KOPT-K1 (cell line): Measurements from ENCODE around the gene SCML1.

ENCODE experiments used
- H3K27ac ChIP-seq: fragments of 200-600 bp; sonication (generic); 2 replicates; pipeline ENCODE4 v1.5.1; 2016; ENCODE audit warnings: antibody characterized with exemption, mild to moderate bottlenecking, low read depth, low read length; ENCODE audit not compliant: poor library complexity, severe bottlenecking
- H3K36me3 ChIP-seq: fragments of 200-600 bp; sonication (generic); 2 replicates; pipeline ENCODE4 v1.5.1; 2017; ENCODE audit warnings: antibody characterized with exemption, mild to moderate bottlenecking, low read length, moderate library complexity; ENCODE audit not compliant: insufficient read depth
- H3K9me3 ChIP-seq: fragments of 200-600 bp; sonication (generic); 2 replicates; pipeline ENCODE4 v1.5.1; 2017; ENCODE audit warnings: antibody characterized with exemption, low read length, mild to moderate bottlenecking; ENCODE audit not compliant: insufficient read depth, poor library complexity, severe bottlenecking

Gene SCML1

DNA sequence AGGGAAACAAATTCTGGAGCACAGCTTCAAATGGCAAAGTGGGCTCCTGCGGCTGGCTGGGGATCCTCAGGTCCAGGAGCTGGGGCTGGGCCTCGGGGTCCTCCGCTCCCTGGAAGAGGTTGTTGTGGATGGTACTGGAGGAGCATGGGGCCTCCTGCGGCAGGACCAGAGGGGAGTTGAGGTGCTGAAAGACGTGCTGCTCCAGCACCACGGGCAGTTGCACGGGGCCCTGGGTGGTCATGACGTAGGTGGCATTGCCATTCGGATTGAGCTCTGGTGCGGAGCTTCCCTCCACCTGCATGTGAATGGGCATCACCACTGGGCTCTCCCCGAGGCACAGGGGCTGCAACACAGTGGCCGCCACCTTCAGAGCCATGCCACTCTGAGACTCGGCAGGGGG is 64.1 kb downstream of the SCML1 start:
- Histone ChIP-seq H3K36me3 (no peaks in the 10 kb centered on the region), H3K9me3 (no peaks in the 10 kb centered on the region)

DNA sequence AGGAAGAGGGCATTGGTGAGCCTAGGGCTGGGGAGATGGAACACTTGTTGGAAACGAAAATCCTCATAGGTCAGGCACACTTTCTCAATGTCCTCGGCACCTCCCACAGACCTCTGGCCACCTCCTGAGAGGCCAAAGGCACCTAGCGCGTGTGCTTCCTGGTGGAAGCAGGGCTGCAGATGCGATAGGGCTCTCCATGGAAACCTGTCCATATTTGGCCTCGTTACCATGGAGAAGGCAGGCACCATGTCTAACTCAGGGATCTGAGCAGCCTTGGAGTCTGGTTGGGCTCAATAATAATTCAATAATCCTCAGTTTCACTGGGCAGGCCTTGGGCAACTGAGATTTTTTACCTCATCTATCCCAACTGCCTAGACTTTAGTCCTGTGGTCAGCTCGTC is 65.5 kb downstream of the SCML1 start:
- Histone ChIP-seq H3K9me3 (no peaks in the 10 kb centered on the region), H3K36me3 (no peaks in the 10 kb centered on the region), H3K27ac (no peak overlapping the region)

More for the DNA sequence above, 64.1 kb downstream of the SCML1 start:
- no peak overlapping the region for H3K27ac ChIP-seq

DNA sequence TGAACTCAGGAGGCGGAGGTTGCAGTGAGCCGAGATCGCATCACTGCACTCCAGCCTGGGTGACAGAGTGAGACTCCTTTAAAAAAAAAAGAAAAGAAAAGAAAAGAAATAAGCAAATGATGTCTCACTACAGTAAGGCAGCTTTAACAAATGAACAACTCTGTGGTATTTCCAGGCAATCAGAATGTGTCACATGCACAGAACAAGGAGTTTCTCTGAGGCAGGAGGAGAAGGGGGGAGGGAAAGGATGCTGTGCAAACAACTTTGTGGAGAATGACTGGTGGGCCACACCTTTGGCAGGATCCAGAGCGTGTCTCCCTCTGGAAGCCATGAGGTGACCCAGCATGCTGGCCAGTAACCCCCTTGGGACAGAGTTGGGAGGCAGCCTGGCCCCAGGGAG is 66.2 kb downstream of the SCML1 start:
- no peaks in the 10 kb centered on the region for H3K9me3 ChIP-seq
- H3K36me3 ChIP-seq = no peaks in the 10 kb centered on the region
- H3K27ac ChIP-seq = no peak overlapping the region
